GM23248 (cell line): ENCODE measurements around the gene NUFIP1. TPM values are rescaled to one million over a fixed set of nuclear protein-coding genes. Genes with fewer than 3 reads are reported as not detected.
A peak's percentile ranks its signal among the peaks of the same experiment; 100 is the strongest.

Source experiments
- DNase-seq: peaks from one replicate; pipeline ENCODE4 v3.0.0-alpha.2; 2015
- H2AFZ ChIP-seq: fragments of 200-600 bp; sonication (generic); 2 replicates; pipeline ENCODE4 v1.6.1; 2016; ENCODE audit warnings: antibody characterized with exemption
- H3F3A ChIP-seq: fragments of 200-600 bp; sonication (generic); 2 replicates; pipeline ENCODE4 v1.6.1; 2016; ENCODE audit warnings: mild to moderate bottlenecking, antibody characterized with exemption, mixed run types; ENCODE audit not compliant: insufficient read depth
- H3K27ac ChIP-seq: fragments of 200-600 bp; sonication (generic); 2 replicates; pipeline ENCODE4 v1.5.1; 2016; ENCODE audit warnings: mild to moderate bottlenecking
- H3K27me3 ChIP-seq: fragments of 200-600 bp; sonication (generic); replicated peaks from 2 replicates; pipeline ENCODE4 v1.6.1; 2016; ENCODE audit warnings: mild to moderate bottlenecking; ENCODE audit not compliant: insufficient read depth
- H3K36me3 ChIP-seq: fragments of 200-600 bp; sonication (generic); 2 replicates; pipeline ENCODE4 v1.6.1; 2016; ENCODE audit warnings: low read depth, mild to moderate bottlenecking
- H3K4me1 ChIP-seq: fragments of 200-600 bp; sonication (generic); 2 replicates; pipeline ENCODE4 v1.6.1; 2016; ENCODE audit warnings: mild to moderate bottlenecking; ENCODE audit not compliant: insufficient read depth
- H3K4me2 ChIP-seq: fragments of 200-600 bp; sonication (generic); one replicate; pipeline ENCODE4 v1.6.1; 2016; ENCODE audit warnings: mild to moderate bottlenecking; ENCODE audit not compliant: unreplicated experiment
- H3K4me3 ChIP-seq: fragments of 200-600 bp; sonication (generic); 2 replicates; pipeline ENCODE4 v1.5.1; 2016; ENCODE audit warnings: mild to moderate bottlenecking
- H3K79me2 ChIP-seq: fragments of 200-600 bp; sonication (generic); 2 replicates; pipeline ENCODE4 v1.6.1; 2016; ENCODE audit warnings: mild to moderate bottlenecking; ENCODE audit not compliant: insufficient read depth
- H3K9ac ChIP-seq: fragments of 200-600 bp; sonication (generic); 2 replicates; pipeline ENCODE4 v1.6.1; 2016; ENCODE audit warnings: mild to moderate bottlenecking
- H3K9me2 ChIP-seq: fragments of 200-600 bp; sonication (generic); 2 replicates; pipeline ENCODE4 v1.6.1; 2016; ENCODE audit warnings: mixed run types, mild to moderate bottlenecking, moderate library complexity; ENCODE audit not compliant: insufficient read depth
- H3K9me3 ChIP-seq: fragments of 200-600 bp; sonication (generic); one replicate; pipeline ENCODE4 v1.6.1; 2017; ENCODE audit warnings: low read depth
- H4K20me1 ChIP-seq: fragments of 200-600 bp; sonication (generic); 2 replicates; pipeline ENCODE4 v1.6.0; 2016; ENCODE audit not compliant: insufficient read depth
- EZH2 ChIP-seq: fragments of 200-600 bp; sonication (generic); IDR thresholded peaks from 2 replicates; pipeline ENCODE4 v1.6.1; 2018; ENCODE audit warnings: antibody characterized with exemption, mild to moderate bottlenecking; ENCODE audit not compliant: insufficient read depth, poor library complexity, severe bottlenecking
- EZH2phosphoT487 ChIP-seq: fragments of 200-600 bp; sonication (generic); IDR thresholded peaks from 2 replicates; pipeline ENCODE4 v1.6.1; 2018; ENCODE audit warnings: antibody characterized with exemption, moderate library complexity, mild to moderate bottlenecking, low read depth; ENCODE audit not compliant: insufficient read depth
- WGBS, 2 experiments: methylation state at CpG; one replicate each; pipeline ENCODE4 v1.1.6; 2015 to 2017; ENCODE audit warnings: low lambda C conversion rate in 2 of 2, low coverage in 1 of 2; ENCODE audit errors: missing lambda C conversion rate in 2 of 2; 5-methylcytosine and 5-hydroxymethylcytosine counted together
- in situ Hi-C: fragments of 300-500 bp; cut with MboI; formaldehyde crosslinking; loops from 2 replicates; pipeline ENCODE4 v1.15.0; 2020
- polyA plus RNA-seq: library from polyadenylated mRNA; unstranded; fragments of >200 nt; fragmentation: Nextera tagmentation; extraction: Ambion mirVana; gene quantifications from 2 replicates; pipeline ENCODE4 v1.2.1, GENCODE V29; 2016
- total RNA-seq: library from RNA; depleted of rRNA; stranded (reverse); fragments of >200 nt; shearing (Covaris generic); gene quantifications from 2 replicates; pipeline ENCODE4 v1.2.3, GENCODE V29; 2014

The NUFIP1 gene
- total and polyA plus RNA-seq, 2 experiments from 2014 or later, result 1.3 to 5.5 TPM

DNA sequence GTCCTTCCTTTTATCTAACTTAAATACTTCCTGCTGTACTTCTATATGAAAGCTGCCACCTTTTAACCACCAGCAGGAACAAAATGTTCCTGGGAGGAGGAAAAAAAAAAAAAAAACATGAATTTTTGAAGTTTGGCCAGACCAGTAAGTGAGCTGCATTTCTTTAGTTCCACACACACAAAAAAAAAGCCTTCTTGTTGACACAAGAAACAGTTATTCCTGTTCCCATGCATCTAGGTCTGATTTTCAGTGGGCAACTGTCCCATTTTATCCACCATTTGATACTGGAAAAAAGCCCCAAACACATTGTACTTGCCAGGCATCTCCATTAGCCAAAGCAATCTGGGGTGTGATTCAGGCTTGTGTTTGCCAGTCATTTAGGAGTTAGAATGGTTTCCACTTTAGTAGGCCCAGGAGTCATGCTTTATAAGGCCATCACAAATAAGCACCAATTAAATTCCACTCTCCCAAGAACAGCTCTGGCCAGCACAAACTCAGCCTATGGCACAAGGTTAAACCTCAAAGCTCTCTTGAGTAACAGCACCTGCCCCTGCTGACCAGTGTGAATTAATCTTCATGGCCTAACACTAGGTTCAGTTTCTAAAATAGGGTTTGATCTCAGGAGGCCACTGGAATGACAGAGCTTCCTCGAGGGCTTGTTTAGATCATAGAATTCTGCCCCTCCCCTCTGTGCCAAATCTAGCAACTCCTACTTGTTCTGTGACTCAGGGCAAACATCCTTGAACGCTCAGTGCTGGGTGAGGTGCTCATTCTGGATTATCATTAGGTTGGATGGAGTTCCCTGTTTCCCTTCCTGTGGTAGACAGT lies 67.1 kb downstream of the NUFIP1 start:
- peak overlapping the region; percentile 9 for H3K4me2 ChIP-seq
- peak overlapping the region; percentile 48 for H3K9ac ChIP-seq
- H3K9me2 ChIP-seq, result no peaks in the 10 kb centered on the region
- no peaks in the 10 kb centered on the region for H3K36me3 ChIP-seq
- TF ChIP-seq EZH2 (no peak), EZH2phosphoT487 (no peak)
- H3K27me3 ChIP-seq, result no peaks in the 10 kb centered on the region
- peaks cover 40% of the 10 kb centered on the region for H3F3A ChIP-seq
- peak overlapping the region; percentile 84 for H3K27ac ChIP-seq
- DNase-seq, result peak; percentile 95
- H2AFZ ChIP-seq, result peak overlapping the region; percentile 57
- no peaks in the 10 kb centered on the region for H3K9me3 ChIP-seq
- no peak overlapping the region for H3K4me3 ChIP-seq
- H4K20me1 ChIP-seq, result no peaks in the 10 kb centered on the region
- in situ Hi-C loops, result no loop called here
- H3K4me1 ChIP-seq, result peaks cover 24% of the 10 kb centered on the region
- 0% methylated on average over 2 of the region's 2 CpGs for WGBS, 2 experiments
- H3K79me2 ChIP-seq, result no peaks in the 10 kb centered on the region

DNA sequence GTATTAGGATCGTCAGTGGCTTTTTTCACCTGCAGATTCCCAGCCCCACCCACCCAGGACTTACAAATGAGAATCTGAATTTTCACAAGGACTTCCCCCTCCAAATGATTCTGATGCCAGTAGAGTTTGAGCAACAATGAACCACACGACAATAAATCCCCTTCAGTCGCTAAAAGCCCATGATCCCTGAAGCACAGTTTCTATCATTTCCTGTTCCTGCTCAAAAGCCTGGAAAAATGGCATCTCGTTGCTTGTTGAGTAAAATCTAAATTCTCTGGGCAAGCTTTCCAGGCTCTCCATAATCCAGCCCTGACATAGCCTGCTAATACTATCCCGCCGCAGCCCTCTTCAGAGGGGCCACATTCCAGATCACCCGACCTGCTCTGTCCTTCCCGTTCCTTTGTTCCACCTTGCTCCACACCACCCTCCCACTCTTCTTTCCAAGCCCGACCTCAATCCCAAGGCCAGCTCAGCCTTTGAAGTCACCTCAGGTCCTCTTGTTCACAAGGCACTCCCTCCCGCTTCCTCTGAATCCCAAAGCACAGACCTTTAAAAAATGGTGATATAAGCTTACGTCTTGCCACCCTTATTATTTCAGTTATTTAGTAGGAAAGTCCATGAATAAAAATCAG lies 67.9 kb downstream of the NUFIP1 start:
- H3K27me3 ChIP-seq, result no peaks in the 10 kb centered on the region
- no peak overlapping the region for H3K4me3 ChIP-seq
- H3K27ac ChIP-seq, result peak overlapping the region; percentile 84
- no peaks in the 10 kb centered on the region for H3K9me2 ChIP-seq
- peaks cover 43% of the 10 kb centered on the region for H3F3A ChIP-seq
- H3K9me3 ChIP-seq, result no peaks in the 10 kb centered on the region
- no peaks in the 10 kb centered on the region for H4K20me1 ChIP-seq
- peaks cover 24% of the 10 kb centered on the region for H3K4me1 ChIP-seq
- TF ChIP-seq EZH2, result no peak
- TF ChIP-seq EZH2phosphoT487, result no peak
- DNase-seq, result peak; percentile 16
- H3K4me2 ChIP-seq, result peak overlapping the region; percentile 9
- no peaks in the 10 kb centered on the region for H3K79me2 ChIP-seq
- H2AFZ ChIP-seq, result peak overlapping the region; percentile 57
- no peaks in the 10 kb centered on the region for H3K36me3 ChIP-seq
- H3K9ac ChIP-seq, result peak overlapping the region; percentile 48
- in situ Hi-C loops, result no loop called here
- WGBS, 2 experiments, result 68 to 70% methylated on average over 11 of the region's 11 CpGs

DNA sequence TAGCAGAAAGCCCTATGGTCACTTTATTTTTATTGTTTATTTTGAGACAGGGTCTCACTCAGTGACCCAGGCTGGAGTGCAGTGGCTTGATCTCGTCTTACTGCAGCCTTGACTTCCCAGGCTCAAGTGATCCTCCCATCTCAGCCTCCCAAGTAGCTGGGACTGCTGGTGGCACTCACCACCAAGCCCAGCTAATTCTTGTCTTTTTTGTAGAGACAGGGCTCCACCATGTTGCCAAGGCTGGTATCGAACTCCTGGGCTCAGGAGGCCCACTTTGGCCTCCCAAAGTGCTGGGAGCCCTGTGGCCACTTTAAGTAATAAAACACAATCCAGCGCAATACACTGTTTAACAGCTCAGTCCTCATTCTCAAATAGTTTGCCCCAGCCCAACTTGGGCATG lies 69.3 kb downstream of the NUFIP1 start:
- Histone ChIP-seq H3K9me3 (no peaks in the 10 kb centered on the region), H3K4me3 (no peak overlapping the region), H3K4me1 (peaks cover 24% of the 10 kb centered on the region), H3K9me2 (no peaks in the 10 kb centered on the region), H3K9ac (no peak overlapping the region), H3K27me3 (no peaks in the 10 kb centered on the region), H2AFZ (no peak overlapping the region), H3K79me2 (no peaks in the 10 kb centered on the region), H3F3A (peaks cover 43% of the 10 kb centered on the region), H3K36me3 (no peaks in the 10 kb centered on the region), H4K20me1 (no peaks in the 10 kb centered on the region), H3K27ac (no peak overlapping the region), H3K4me2 (no peak overlapping the region)
- TF ChIP-seq EZH2phosphoT487 (no peak), EZH2 (no peak)
- 97 to 98% methylated on average over 3 of the region's 3 CpGs for WGBS, 2 experiments
- DNase-seq, result no peak
- in situ Hi-C loops, result no loop called here

DNA sequence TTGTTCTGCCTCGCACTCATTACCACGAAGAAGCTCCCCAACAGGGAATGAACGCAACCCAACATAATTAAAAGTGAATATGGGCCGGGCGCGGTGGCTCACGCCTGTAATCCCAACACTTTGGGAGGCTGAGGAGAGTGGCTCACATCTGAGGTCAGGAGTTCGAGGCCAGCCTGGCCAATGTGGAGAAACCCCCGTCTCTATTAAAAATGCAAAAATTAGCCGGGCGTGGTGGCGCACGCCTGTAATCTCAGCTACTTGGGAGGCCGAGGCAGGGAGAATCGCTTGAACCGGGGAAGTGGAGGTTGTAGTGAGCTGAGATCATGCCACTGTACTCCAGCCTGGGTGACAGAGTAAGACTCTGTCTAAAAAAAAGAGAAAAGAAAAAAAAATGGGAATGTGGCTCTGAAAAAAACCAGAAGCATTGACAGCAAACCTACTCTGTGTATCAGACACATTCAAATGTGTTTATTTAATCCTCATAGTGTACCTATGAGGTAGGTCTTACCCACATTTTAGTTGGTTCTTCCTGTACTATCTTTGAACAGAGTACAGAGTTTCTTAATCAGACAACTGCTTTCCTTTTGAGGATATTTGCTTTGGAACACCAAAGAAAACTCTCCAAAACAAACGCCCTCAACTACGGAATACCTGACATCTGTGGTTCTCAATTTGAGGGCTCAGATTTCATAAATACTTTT lies 70.0 kb downstream of the NUFIP1 start:
- Histone ChIP-seq H3K9me3 (no peaks in the 10 kb centered on the region), H3K27ac (peak overlapping the region; percentile 98), H3K36me3 (no peaks in the 10 kb centered on the region), H3F3A (peaks cover 43% of the 10 kb centered on the region), H3K9me2 (no peaks in the 10 kb centered on the region), H3K27me3 (no peaks in the 10 kb centered on the region), H2AFZ (peak overlapping the region; percentile 96), H3K9ac (peak overlapping the region; percentile 93), H3K4me1 (peaks cover 24% of the 10 kb centered on the region), H3K79me2 (no peaks in the 10 kb centered on the region), H4K20me1 (no peaks in the 10 kb centered on the region), H3K4me2 (peak overlapping the region; percentile 86), H3K4me3 (peak overlapping the region; percentile 79)
- DNase-seq, result no peak
- WGBS, 2 experiments, result 86 to 90% methylated on average over 18 of the region's 18 CpGs
- TF ChIP-seq EZH2 (no peak), EZH2phosphoT487 (no peak)
- in situ Hi-C loops, result no loop called here
